GM10266 (cell line): ENCODE results near the gene RND2.
A peak's percentile ranks its signal among the peaks of the same experiment; 100 is the strongest.
"Not testable (repeated sequence)": the region's sequence is repeated elsewhere in the genome, so short reads cannot be mapped to it uniquely, and the experiment has no call there.

Source experiments
- DNase-seq: peaks from one replicate; pipeline ENCODE4 v3.0.0; 2012; ENCODE audit errors: extremely low spot score
- TF ChIP-seq, protein P1 (sequence below): IDR thresholded peaks from 2 replicates; pipeline ENCODE4 v1.5.1; 2012; ENCODE audit warnings: mild to moderate bottlenecking, low read depth; ENCODE audit not compliant: control insufficient read depth, insufficient read depth; ENCODE audit errors: missing control alignments

The RND2 gene

DNA sequence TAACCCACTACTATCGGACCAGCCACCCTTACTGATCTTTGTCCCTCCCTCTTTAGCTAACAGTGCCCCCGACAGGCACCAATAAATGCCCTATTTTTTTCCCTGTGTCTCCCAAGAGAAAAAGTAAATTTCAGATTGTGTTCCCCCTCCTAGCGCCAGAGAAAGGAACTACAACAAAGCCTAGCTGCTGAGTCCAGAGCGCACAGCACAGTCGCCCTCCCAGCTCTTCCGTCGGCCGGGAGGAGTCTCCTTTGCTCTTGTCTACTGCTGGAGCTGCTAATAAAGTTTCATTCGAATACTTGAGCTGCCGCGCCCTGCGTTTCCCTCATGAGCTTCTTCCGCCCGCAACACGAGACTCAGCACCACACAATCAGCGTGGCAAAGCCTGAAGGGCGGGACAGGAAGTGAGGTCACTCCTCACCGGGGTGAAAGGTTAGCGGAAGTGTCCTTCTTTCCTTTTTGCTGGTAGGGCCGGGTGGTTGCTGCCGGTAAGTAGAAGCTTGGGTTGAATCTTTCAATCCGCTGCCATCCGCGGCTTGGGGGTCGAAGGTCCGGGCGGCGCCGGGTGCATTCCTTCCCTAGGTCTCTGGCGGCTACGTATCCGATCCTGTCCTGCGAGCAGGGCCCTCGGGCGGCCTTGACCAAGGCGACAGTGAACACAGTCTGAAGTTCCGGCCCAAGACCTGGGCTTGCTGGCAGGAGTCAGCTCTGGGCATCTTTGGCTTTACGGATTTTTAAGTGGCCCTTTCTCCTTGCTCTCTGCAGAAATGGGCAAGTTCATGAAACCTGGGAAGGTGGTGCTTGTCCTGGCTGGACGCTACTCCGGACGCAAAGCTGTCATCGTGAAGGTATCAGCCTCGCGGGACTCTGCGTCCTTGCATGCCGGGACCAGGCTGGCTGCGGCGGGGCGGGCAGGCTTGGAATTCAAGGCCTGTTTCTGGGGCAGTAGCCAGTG, 26.8 kb upstream of the RND2 start, which contains the start of gene RPL27:
RPL27 (plus strand) TSS at position 436 of the 955 bp plus-strand sequence; CDS start at position 768, 332 bp downstream.
- TF ChIP-seq, protein P1, sequence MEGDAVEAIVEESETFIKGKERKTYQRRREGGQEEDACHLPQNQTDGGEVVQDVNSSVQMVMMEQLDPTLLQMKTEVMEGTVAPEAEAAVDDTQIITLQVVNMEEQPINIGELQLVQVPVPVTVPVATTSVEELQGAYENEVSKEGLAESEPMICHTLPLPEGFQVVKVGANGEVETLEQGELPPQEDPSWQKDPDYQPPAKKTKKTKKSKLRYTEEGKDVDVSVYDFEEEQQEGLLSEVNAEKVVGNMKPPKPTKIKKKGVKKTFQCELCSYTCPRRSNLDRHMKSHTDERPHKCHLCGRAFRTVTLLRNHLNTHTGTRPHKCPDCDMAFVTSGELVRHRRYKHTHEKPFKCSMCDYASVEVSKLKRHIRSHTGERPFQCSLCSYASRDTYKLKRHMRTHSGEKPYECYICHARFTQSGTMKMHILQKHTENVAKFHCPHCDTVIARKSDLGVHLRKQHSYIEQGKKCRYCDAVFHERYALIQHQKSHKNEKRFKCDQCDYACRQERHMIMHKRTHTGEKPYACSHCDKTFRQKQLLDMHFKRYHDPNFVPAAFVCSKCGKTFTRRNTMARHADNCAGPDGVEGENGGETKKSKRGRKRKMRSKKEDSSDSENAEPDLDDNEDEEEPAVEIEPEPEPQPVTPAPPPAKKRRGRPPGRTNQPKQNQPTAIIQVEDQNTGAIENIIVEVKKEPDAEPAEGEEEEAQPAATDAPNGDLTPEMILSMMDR, result peak; percentile 81
- peak; percentile 89 for DNase-seq

DNA sequence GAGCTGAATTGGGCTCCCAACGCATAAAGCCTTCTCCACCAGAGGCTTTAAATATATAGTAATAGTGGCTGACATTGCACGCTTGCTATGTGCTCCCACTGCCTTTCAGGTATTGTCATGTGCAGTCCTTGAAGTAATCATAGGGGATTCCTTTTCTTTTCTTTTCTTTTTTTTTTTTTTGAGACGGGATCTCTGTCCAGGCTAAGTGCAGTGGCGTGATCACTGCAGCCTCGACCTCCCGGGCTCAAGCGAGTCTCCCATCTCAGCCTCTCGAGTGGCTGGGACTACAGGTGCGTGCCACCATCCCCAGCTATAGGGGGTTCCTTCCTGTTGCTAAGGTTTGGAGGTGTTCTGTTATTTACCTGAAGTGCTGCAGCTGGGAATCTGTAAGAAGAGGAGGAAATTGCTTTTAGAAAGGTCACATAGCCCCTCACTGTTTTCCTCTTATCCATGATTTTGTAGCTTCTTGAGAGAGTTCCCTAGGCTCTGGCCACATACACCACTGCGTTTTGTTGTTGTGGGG, 26.0 kb upstream of the RND2 start:
- TF ChIP-seq, protein P1, result no peak
- no peak for DNase-seq

DNA sequence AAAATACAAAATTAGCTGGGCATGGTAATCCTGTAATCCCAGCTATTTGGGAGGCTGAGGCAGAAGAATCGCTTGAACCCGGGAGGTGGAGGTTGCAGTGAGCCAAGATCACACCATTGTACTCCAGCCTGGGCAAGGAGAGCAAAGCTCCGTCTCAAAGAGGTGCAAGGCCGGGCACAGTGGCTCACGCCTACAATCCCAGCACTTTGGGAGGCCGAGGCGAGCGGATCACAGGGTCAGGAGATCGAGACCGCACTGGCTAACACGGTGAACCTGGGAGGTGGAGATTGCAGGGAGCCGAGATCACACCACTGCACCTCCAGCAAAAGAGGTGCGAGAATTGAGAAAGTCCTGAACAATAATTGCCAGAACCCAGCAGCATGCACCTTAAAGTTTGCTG, 24.1 kb upstream of the RND2 start:
- DNase-seq, result not testable (repeated sequence)

DNA sequence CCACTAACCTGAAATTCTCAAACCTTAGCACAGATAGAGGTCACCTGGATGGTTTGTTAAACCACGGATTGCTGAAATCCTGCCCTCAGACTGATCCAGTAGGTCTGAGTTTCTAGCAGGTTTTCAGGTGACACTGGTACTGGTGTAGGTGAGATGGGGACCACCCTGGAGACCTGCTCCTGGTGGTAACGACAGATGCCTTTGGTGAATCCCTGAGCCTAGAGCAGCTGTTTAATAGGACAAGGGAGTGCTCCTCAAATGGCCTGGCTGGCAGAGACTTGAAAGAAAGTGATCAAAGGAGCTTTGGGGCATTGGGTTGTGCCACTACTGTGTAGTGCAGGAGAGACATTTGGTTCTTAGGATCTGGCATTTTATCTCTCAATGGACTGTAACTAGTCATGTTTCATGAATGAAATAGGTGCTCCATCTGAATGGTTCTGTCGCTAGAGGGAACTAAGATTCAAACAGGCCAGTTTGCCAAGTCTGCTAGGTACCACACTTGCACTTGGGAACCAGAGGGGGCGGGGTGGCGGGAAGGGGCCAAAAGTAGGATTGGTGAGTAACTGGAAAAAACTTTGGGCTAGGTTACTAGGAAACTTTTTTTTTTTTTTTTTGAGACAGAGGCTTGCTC, 21.4 kb upstream of the RND2 start:
- TF ChIP-seq, protein P1, result no peak
- no peak for DNase-seq

DNA sequence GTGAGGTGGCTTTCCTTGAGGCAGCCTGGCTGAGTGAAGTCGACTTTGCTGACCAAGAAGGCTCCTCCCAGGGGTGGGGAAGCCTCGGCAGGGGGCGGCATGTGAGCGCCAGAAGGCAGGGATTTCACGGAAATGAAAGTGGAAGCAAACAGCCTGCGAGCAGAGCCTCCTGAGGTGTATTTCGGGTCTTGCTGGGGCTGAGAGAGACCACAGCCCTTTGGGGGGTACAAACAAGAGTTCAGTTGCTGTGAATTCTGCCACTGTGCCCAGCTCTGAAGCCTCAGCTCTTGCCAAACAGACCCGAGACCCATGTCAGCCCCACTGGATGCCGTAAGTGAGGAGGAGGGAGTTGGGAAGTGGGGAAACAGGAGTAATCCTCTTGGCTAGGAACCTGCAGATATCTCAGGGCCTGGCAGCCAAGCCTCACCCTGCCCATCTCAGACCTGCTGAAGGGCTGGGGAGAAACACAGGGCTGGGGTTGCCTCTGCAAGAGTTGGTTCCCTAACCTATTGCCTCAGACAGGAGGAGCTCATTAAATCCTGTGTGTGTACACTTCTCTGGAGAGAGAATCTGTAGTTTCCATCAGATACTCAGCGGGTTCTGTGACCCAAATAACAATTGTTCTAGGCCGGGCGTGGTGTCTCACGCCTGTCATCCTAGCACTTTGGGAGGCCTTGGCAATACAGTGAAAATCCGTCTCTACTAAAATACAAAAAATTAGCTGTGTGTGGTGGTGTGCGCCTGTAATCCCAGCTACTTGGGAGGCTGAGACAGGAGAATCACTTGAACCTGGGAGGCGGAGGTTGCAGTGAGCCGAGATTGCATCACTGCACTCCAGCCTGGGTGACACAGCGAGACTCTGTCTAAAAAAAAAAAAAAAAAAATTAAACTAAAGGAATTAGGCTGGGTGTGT, 18.1 kb upstream of the RND2 start, which contains the start of gene IFI35:
IFI35 (plus strand) TSS at position 146 of the 913 bp plus-strand sequence; CDS start at position 310, 164 bp downstream.
- peak; percentile 85 for DNase-seq

DNA sequence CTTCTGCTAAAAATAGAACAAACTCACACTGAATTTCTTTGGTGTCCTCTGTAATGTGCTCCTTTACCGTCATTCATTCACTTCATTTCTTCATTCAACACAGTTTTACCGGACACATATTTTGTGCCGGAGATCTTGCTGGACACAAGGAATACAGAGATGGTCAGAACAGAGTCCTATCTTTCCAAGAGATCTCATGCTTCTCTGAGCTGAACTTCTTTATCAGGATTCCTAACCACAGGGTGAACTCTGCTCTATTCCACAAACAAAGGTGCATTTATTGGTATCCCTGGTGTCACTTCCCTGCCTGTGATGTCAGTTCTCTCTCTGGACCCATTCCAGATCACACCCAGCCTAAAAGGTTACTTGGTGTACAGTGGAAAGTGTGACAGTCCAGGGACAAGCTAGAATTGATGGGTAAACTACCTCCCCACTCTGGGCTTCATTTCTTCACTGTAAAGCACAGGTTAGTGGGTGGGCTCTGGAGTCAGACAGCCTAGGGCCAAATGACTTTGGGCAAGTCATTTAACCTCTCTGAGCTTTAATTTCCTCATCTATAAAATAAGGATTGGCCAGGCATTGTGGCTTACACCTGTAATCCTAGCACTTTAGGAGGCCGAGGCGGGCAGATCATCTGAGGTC, 14.2 kb upstream of the RND2 start:
- DNase-seq, result no peak
- TF ChIP-seq, protein P1, result no peak

More for the DNA sequence above, 18.1 kb upstream of the RND2 start, which contains the start of gene IFI35:
- TF ChIP-seq, protein P1, result peak; percentile 61
